ENCODE results near the gene UVRAG.

Gene UVRAG

GRCh38 chr11:75814677-75815344 is at the start of gene UVRAG:
Gene UVRAG, plus strand, starts transcription at chr11:75815210. Its CDS starts 198 bp downstream, at chr11:75815408.
- DNase-seq (ENCODE audit: low spot score), result peak; percentile 99

- DNase-seq (ENCODE audit: low spot score), result no peak
Observed at GRCh38 chr11:75766443-75767227, 48.4 kb upstream of the UVRAG start.

- DNase-seq (ENCODE audit: low spot score), result no peak
Observed at GRCh38 chr11:75767228-75767572, 47.8 kb upstream of the UVRAG start.

DNA sequence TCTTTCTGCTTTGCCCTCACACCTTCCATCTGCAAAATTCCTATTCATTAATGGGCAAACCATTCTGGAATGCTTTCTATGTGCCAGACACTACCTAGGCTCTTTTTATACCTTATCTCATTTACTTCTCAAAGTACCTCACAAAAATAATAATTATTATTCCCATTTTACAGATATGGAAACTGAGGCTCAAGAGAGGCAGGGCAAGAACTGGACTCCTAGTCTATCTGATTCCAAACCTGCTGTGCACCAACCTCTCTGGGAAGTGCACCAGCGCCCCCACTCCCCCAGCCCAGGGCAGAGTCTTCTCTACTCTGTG is 47.3 kb upstream of the UVRAG start:
- no peak for DNase-seq (ENCODE audit: low spot score)

DNA sequence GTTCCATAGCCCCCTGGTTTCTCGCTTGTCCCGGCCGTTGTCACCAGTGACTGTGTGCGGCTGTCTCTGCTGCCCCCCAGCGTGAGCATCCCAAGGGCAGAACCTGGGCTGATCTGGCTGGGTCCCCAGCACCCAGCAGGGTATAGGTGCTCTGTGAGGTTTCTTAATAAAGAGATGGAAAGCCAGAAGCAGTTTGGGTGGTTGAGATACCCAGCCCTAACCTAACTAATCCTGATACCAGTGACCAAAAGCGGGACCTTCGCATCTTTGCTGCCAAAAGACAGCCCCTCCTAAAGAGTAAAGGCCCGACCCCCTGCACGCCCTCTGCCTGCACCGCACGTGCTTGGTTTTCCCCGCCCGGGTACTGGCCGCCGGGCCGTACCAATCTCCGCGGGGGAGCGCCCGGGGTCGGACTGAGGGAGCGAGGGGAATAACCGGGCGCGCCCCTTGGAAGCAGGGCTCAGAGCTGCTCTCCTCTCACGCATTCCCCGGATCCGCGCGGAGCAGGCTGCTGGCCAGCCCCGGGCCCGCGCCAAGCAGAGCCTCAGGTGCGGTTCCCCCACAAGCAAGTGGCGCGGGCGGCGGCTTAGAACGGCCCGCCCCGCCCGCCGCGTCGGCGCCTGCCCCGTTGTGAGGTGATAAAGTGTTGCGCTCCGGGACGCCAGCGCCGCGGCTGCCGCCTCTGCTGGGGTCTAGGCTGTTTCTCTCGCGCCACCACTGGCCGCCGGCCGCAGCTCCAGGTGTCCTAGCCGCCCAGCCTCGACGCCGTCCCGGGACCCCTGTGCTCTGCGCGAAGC is 46.7 kb upstream of the UVRAG start, which contains the start of gene DGAT2:
TSS of gene DGAT2 (plus strand) at position 667 of the 797 bp plus-strand sequence. CDS start 214 bp downstream, outside the sequence.
- peak; percentile 86 for DNase-seq (ENCODE audit: low spot score)

DNA sequence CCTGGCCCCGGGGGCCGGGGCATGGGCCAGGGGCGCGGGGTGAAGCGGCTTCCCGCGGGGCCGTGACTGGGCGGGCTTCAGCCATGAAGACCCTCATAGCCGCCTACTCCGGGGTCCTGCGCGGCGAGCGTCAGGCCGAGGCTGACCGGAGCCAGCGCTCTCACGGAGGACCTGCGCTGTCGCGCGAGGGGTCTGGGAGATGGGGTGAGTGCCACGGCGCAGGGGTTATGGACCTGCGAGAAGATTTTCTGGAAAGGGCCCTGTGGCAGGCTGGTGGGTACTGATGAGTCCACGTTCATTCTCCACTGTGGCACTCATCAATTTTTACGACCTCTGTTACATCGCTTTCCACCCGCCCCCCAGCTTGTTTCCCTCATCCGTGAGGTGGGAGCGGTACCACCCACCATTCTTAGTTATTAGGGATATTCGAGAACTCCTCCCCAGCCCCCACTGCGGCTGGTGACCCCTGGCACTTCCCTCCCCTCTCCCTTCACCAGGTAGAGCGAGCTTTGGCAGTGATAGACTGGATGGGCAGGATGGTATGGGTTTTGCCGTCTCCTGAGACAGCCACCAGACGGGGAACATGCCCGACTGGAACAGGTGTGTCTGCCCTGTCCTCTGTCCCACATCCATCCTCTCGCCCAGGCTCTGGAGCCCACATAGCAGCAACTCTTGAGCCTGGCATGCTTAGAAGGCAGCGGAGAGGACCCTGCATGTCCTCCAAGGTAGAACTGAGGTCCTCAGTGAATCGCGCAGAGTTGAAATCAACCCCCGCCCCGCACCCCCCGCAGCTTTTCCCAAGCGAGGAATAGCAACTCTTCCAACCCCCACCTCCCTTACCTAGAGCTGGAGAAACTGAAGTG is 45.9 kb upstream of the UVRAG start:
- no peak for DNase-seq (ENCODE audit: low spot score)

DNA sequence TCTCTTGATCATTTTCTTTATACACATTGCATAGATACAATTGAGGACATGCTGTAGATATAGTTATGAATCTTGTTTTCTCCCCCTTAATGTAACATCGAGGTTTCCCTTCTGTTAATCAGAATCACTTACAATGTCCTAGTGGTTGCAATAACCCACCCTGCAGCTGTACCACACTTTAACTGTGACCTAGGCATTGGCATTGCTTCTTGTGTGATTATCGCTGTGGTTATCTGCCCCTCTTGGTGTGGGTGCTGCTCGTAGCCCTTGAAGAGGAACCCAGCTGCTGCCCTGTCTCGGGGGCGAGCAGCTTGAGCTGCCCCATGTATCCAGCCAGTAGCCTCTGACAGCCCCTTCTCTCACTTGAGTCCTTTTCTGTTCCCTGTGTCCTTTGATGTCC is 44.9 kb upstream of the UVRAG start:
- no peak for DNase-seq (ENCODE audit: low spot score)

- no peak for DNase-seq (ENCODE audit: low spot score)
Observed at GRCh38 chr11:75771646-75772410, 43.2 kb upstream of the UVRAG start.

- DNase-seq (ENCODE audit: low spot score), result no peak
Observed at GRCh38 chr11:75773595-75774353, 41.2 kb upstream of the UVRAG start.

GRCh38 chr11:75775056-75775455 is 40.0 kb upstream of the UVRAG start:
- DNase-seq (ENCODE audit: low spot score), result no peak

DNA sequence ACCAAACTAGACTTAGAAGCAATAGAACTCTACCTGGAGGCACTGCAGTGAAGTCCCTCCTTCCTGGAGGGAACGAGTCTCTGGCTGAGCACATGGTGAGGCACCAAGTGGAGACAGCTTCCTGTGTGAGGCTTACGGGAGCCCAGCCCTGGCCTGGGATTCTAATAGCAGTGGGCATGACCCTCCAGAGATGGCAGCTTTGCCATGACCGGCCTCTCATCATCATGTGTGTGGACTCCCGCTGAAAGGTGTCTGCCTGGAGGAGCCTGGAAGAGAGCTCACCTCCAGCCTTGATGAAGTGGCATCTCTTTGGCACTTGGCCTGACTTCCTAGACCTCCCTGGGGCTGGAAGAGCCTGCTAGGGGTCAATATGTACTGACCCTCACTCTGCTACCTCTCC is 38.5 kb upstream of the UVRAG start:
- no peak for DNase-seq (ENCODE audit: low spot score)

GRCh38 chr11:75777461-75778110 is 37.4 kb upstream of the UVRAG start:
- no peak for DNase-seq (ENCODE audit: low spot score)

DNA sequence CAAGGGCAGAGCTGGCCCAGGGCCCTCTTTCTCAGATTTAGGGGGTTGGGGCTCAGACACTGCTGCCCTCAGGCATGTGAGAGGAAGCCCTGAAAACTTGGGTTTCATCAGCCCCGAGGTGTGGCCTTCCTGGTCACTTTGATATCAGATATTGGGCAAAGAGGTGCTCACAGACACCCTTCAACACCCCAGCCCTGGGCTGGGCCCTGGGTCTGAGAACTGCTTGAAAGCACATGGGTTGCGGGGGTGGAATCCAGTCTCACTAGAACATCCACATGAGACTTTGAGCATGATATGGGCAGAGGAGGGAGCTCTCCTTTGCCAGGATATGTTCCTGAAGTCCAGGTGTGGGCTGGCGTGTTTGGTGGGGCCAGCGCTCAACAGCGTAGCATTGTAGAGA is 36.0 kb upstream of the UVRAG start:
- DNase-seq (ENCODE audit: low spot score), result no peak

GRCh38 chr11:75779960-75780359 is 35.0 kb upstream of the UVRAG start:
- no peak for DNase-seq (ENCODE audit: low spot score)

DNA sequence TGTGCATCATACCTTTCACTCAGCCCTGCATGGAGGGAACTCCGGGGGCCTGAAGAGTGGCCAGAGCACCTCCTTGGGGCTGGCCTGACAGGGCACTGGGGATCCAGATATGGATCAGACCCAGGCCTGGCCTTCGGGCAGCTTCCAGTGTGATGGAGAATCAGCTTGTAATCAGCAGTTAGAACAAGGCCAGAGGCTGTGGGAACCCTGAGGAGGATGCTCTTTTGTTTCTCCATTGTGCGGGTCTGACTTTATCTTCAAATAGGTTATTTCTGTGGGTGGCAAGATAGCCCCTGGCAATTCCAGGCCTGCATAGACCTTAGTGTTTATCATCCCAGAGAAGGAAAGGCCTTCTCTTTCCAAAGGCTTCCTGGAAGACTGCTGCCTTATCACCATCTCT is 34.1 kb upstream of the UVRAG start:
- no peak for DNase-seq (ENCODE audit: low spot score)

DNA sequence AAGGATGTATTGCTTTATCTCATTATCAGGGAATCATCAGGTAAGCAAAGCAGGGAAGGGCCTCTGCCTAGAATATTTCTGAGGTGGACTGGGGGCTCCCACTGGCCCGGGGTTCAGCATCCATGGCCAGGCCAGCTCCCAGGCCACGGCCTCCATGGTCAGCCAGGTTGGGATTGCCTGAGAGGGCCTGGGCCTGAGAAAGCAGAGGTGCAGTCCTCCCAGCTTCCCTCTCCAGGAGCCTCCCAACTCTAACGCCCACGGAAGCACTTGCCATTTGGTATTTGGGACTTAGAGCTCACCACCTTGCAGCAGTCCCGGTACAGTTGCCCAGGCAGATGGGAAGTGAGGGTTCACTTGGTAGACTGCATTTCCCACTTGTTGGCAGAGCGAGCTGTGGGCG is 33.7 kb upstream of the UVRAG start:
- no peak for DNase-seq (ENCODE audit: low spot score)

DNA sequence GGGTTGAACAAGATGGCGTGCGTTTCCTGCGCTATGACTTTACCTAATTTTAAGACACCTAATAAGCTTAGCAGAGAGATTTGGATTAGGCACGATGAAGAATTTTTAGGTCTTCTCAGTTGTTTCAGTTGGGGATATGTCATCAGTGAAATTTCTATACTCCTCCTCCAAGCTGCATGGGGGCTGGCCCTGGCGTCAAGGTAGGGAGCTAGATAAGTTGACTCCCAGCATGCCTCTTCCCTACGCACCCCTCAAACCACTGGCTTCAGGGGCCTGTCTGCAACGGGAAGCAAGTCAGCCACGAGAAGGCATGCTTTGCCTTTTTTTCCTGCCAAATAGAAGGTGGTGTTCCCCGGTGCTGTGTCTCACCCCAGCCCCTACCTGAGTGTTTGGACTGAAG is 33.2 kb upstream of the UVRAG start:
- DNase-seq (ENCODE audit: low spot score), result no peak

- DNase-seq (ENCODE audit: low spot score), result no peak
Observed at GRCh38 chr11:75782540-75783263, 32.3 kb upstream of the UVRAG start.

DNA sequence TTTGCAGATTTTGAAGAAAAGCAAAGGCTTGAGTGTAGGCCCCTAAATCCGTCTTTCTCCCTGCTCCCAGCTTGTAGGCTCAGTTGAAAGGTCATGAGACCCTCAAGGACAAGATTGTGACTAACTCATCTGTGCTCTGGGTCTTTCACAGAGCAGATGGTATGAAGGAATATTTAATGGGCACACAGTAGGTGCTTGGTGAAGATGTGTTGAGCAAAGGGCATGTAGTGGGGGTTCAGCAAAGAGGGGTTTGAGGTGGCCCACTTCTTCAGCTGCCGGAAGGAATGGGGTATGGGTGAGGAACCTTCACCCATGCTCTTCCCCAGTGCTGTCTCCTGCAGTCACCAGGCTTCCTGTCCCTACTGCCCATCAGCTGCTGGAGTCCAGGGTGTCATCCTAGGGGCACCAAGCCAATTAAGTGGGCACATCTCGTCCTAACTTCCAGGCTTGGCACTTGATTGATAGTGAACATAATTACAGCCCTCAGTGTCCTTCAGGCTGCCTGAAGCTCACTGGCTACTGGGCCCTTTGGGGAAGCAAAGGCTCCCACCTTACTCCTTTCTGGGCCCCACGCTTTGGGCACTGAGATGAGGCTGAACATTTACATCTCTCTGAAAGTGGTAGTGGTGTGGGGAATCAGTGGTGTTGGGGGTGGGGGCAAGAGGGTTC is 31.5 kb upstream of the UVRAG start:
- no peak for DNase-seq (ENCODE audit: low spot score)
